Ovary (tissue), 9 donors: ENCODE results near the gene RXRG. TPM values are rescaled to one million over a fixed set of nuclear protein-coding genes. Genes with fewer than 3 reads are reported as not detected.
A peak's percentile ranks its signal among the peaks of the same experiment; 100 is the strongest.

ENCODE experiments used
- DNase-seq, 5 donors: peaks; one replicate each; pipeline ENCODE4 v3.0.0-alpha.2; 2019 to 2020
- H3K27ac ChIP-seq, 2 donors: fragments of 200-600 bp; one replicate each; pipeline versions ENCODE4 v1.5.1 to v1.8.0; 2019 to 2022
- H3K27me3 ChIP-seq: fragments of 200-600 bp; one replicate; pipeline ENCODE4 v1.8.0; 2022
- H3K36me3 ChIP-seq: fragments of 200-600 bp; sonication (generic); one replicate; pipeline ENCODE4 v1.5.1; 2019
- H3K4me1 ChIP-seq: one replicate; pipeline ENCODE4 v1.8.1; 2013; ENCODE audit warnings: mild to moderate bottlenecking, moderate library complexity; ENCODE audit not compliant: insufficient read depth
- H3K4me3 ChIP-seq: fragments of 200-600 bp; sonication (generic); one replicate; pipeline ENCODE4 v1.5.1; 2017
- H3K9me3 ChIP-seq, 2 donors: fragments of 200-600 bp in 1 of 2; sonication (generic) in 1 of 2; one replicate each; pipeline versions ENCODE4 v1.5.1 to v1.8.1; 2013 to 2019; ENCODE audit warnings: mild to moderate bottlenecking in 1 of 2, moderate library complexity in 1 of 2
- EP300 ChIP-seq: sonication (generic); formaldehyde crosslinking; IDR thresholded peaks from one replicate; pipeline ENCODE4 v1.6.1; 2017; ENCODE audit warnings: antibody characterized with exemption
- POLR2A ChIP-seq: fragments of 450-650 bp; IDR thresholded peaks from one replicate; pipeline ENCODE4 v1.6.1; 2017; ENCODE audit warnings: antibody characterized with exemption, mild to moderate bottlenecking, moderate library complexity
- WGBS, 3 donors: extraction: QIAGEN DNeasy Blood & Tissue Kit in 1 of 3; methylation state at CpG; one replicate each; pipeline versions ENCODE4 v1.1.5 to v1.1.7; 2013 to 2017; 5-methylcytosine and 5-hydroxymethylcytosine counted together
- intact Hi-C, 4 donors: fragments of 100-400 bp; cut with DNase I; formaldehyde crosslinking; loops; one replicate each; pipeline versions ENCODE4 v1.11.0 to v1.15.1; 2022 to 2023
- polyA plus RNA-seq, 2 donors: library from polyadenylated mRNA; stranded (reverse); fragments of 200-250 nt in 1 of 2; fragments of 350-450 nt in 1 of 2; fragmentation: Illumina TruSeq in 1 of 2; extraction: RNeasy Lipid Tissue Mini Kit (QIAGEN cat#74804) in 1 of 2; gene quantifications; one replicate each; pipeline ENCODE4 v1.2.3, GENCODE V29; 2013 to 2014
- total RNA-seq, 7 donors: library from RNA; depleted of rRNA in 2 of 7; stranded (reverse); fragments of >200 nt in 2 of 7; fragmentation: NEBNext Ultra II Directional in 3 of 7; extraction: Animal tissue kit (Norgen Biotek cat#: 25700) in 3 of 7; gene quantifications; one replicate each; pipeline versions ENCODE4 v1.1.0 to v1.2.4, GENCODE V29; 2016 to 2023
- TF ChIP-seq, protein P1 (sequence below), 3 donors: fragments of 450-650 bp in 2 of 3; fragments of 200-600 bp in 1 of 3; IDR thresholded peaks; one replicate each; pipeline versions ENCODE4 v1.5.1 to v1.8.0; 2016 to 2022; ENCODE audit warnings: antibody characterized with exemption in 3 of 3, mild to moderate bottlenecking in 1 of 3
- donor health status: DM: no; HTN: no; CAD: no; lungs with moderate emphysema.
- donor health status: DM: no; HTN: no; CAD: no.
- donor health status: Bipolar disorder and iron deficiency.
- donor health status: DM: yes; HTN: yes; CAD: no.
- donor health status: DM: no; HTN: no; CAD: no.
- donor health status: DM: yes; HTN: yes; CAD: no.

Gene RXRG
- total and polyA plus RNA-seq, 9 donors, result 0.80 to 6.6 (median 1.8) TPM; not detected in 1

DNA sequence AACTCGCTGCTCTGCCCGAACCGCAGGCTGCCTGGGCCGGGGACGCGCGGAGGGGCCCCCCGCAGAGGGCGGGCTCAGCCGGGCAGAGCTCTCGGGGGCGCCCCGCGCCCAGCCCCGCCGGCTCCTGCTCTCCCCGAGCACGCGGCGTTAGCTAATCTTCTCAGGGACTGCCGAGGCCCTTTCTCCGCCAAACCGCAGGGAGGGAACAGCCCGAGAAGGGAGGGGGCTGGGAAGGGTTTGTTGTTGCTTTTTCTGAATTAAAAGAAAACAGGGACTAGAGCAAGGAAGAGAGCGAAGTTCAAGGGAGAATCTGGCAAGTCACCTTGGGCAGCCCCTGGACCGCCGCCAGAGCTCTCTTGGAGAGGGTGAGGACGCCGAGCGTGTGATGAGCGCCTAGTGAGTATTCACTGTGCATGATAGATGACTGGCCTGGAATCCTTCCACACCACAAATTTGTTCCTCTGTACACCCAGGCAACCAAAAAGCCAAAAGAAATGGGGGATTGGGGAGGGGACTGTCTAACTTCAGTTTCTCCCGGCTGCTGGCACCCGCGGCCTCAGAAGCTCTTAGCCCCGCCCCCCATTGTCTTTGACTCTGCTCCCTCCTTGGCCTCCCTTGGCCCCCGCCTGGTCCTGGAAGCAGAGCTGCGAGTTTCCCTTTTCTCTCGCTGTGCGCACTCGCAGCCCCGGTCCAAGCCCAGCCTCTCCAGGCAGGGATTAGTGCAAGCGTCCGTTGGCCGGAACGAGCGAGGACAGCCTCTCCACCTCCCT is 68.7 kb downstream of the RXRG start:
- Histone ChIP-seq H3K4me1 (peaks cover 2% of the 10 kb centered on the region), H3K4me3 (peak overlapping the region; percentile 45), H3K36me3 (no peaks in the 10 kb centered on the region), H3K27ac (peak overlapping the region; percentile 61 to 82), H3K9me3 (no peaks in the 10 kb centered on the region), H3K27me3 (no peaks in the 10 kb centered on the region)
- WGBS, 3 donors, result 1% methylated on average over 46 of the region's 46 CpGs
- DNase-seq, result peak; percentile 88 to 94 (median 93)
- TF ChIP-seq POLR2A, result no peak
- TF ChIP-seq, protein P1, sequence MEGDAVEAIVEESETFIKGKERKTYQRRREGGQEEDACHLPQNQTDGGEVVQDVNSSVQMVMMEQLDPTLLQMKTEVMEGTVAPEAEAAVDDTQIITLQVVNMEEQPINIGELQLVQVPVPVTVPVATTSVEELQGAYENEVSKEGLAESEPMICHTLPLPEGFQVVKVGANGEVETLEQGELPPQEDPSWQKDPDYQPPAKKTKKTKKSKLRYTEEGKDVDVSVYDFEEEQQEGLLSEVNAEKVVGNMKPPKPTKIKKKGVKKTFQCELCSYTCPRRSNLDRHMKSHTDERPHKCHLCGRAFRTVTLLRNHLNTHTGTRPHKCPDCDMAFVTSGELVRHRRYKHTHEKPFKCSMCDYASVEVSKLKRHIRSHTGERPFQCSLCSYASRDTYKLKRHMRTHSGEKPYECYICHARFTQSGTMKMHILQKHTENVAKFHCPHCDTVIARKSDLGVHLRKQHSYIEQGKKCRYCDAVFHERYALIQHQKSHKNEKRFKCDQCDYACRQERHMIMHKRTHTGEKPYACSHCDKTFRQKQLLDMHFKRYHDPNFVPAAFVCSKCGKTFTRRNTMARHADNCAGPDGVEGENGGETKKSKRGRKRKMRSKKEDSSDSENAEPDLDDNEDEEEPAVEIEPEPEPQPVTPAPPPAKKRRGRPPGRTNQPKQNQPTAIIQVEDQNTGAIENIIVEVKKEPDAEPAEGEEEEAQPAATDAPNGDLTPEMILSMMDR (IDR thresholded peaks at IDR 0.05), result no peak
- TF ChIP-seq EP300, result no peak
- intact Hi-C loops, result no loop called here

GRCh38 chr1:165375623-165376022 is 69.3 kb downstream of the RXRG start:
- DNase-seq, result no peak
- H3K36me3 ChIP-seq, result no peaks in the 10 kb centered on the region
- H3K27me3 ChIP-seq, result no peaks in the 10 kb centered on the region
- no peaks in the 10 kb centered on the region for H3K9me3 ChIP-seq
- 17 to 23% (median 18%) methylated on average over 7 of the region's 7 CpGs for WGBS, 3 donors
- peak overlapping the region; percentile 45 for H3K4me3 ChIP-seq
- intact Hi-C loops, result no loop called here
- TF ChIP-seq EP300, result no peak
- TF ChIP-seq POLR2A, result no peak
- TF ChIP-seq, protein P1 (IDR thresholded peaks at IDR 0.05), result no peak
- H3K4me1 ChIP-seq, result peaks cover 2% of the 10 kb centered on the region
- peak overlapping the region; percentile 61 to 82 for H3K27ac ChIP-seq

DNA sequence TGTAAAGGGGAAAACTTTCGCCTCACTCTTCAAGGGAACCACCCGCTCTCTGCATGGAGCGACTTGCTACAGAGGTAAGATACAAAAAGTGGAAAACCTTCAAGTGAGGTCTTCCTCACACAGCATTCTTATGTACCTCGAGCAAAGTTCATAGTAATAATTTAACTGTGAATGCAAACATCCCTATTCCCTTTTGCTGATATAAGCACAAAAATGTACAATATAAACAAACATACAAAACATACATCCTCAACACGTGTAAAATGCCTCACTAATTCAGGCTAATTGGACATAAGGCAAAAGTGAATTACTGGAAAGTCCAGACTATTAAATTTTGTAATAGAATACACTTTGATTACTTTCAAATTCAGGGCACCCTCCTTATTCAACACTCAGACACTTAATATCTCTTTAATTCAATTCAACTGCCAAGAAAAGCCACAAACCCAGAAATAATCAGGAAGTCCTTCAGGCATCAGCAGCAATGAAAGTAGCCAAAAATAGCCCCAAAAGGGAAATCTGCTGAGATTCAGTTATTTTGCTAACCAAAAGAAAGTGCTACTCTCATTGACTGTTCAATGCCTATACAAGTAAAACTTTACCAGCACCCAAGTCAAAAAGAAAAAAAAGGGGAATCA is 73.2 kb downstream of the RXRG start:
- Histone ChIP-seq H3K27ac (no peak overlapping the region), H3K27me3 (no peaks in the 10 kb centered on the region), H3K36me3 (no peaks in the 10 kb centered on the region), H3K9me3 (no peaks in the 10 kb centered on the region), H3K4me3 (no peak overlapping the region), H3K4me1 (peaks cover 2% of the 10 kb centered on the region)
- intact Hi-C loops, result no loop called here
- 11 to 25% (median 13%) methylated on average over 5 of the region's 5 CpGs for WGBS, 3 donors
- TF ChIP-seq, protein P1 (IDR thresholded peaks at IDR 0.05), result no peak
- TF ChIP-seq POLR2A (no peak), EP300 (no peak)
- DNase-seq, result no peak

- intact Hi-C loops, result no loop called here
- 21 to 27% (median 22%) methylated on average over 9 of the region's 9 CpGs for WGBS, 3 donors
- no peaks in the 10 kb centered on the region for H3K9me3 ChIP-seq
- DNase-seq, result peak; percentile 31 to 60 (median 54)
- no peak overlapping the region for H3K4me3 ChIP-seq
- H3K27ac ChIP-seq, result no peak overlapping the region
- no peaks in the 10 kb centered on the region for H3K4me1 ChIP-seq
- no peaks in the 10 kb centered on the region for H3K27me3 ChIP-seq
- H3K36me3 ChIP-seq, result no peaks in the 10 kb centered on the region
- TF ChIP-seq EP300, result no peak
- TF ChIP-seq, protein P1 (IDR thresholded peaks at IDR 0.05), result peak; percentile 29 to 44 (median 33)
These were observed 75.6 kb downstream of the RXRG start for GRCh38 chr1:165369255-165369848.
